ENCODE measurements around the gene MORF4L1. TPM values are rescaled to one million over a fixed set of nuclear protein-coding genes. Genes with fewer than 3 reads are reported as not detected.
"Not testable (repeated sequence)": the region's sequence is repeated elsewhere in the genome, so short reads cannot be mapped to it uniquely, and the experiment has no call there.

MORF4L1 gene
- total RNA-seq, 4 donors from 2014 or later, result 256 to 333 (median 316) TPM

DNA sequence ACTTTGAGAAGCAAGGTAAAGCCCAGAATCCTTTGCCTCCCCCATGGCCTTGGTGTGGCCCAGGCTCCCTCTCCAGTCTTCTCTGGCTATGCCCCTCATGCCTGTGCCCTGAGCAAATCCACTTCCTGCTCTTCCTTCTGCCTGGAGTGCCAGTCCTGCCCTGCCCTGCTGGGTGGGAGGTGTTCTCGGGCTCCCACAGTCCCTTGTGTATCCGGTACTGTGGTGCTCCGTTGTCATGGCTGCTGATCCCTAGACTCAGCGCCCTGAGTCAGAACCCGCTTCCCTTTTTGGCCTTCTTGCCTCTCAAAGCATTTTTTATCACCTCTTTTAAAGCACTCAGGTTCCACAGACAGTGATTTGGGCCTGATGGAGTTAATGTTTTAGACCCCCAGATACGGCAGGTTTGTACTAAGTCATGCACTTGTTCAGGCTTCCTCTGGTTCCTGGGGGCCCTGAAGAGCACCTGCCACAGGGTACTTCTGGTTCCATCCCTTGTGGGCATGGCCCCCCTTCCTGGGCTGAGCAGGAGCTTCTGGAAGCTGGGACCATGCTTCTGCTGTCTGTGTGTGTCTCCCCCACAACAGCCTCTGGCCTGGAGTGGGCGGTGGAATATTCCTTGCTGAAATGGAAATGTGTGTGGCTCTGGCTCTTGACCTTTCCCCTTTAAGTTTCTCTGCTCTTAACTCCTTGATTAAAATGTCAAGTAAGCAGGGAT, 31.9 kb upstream of the MORF4L1 start:
- Histone ChIP-seq H3K4me3 (no peak overlapping the region), H3K9me3 (no peaks in the 10 kb centered on the region), H3K4me1 (peaks cover 0 to 15% (median 5%) of the 10 kb centered on the region in 4 donors), H3K27ac (peak overlapping the region in 2 of 4 donors; percentile 30 to 42), H3K36me3 (no peaks in the 10 kb centered on the region), H3K27me3 (no peaks in the 10 kb centered on the region)
- WGBS, 2 donors, result 44 to 52% methylated on average over 7 of the region's 7 CpGs
- TF ChIP-seq POLR2A (IDR thresholded peaks at IDR 0.05), result no peak
- TF ChIP-seq, protein P1, sequence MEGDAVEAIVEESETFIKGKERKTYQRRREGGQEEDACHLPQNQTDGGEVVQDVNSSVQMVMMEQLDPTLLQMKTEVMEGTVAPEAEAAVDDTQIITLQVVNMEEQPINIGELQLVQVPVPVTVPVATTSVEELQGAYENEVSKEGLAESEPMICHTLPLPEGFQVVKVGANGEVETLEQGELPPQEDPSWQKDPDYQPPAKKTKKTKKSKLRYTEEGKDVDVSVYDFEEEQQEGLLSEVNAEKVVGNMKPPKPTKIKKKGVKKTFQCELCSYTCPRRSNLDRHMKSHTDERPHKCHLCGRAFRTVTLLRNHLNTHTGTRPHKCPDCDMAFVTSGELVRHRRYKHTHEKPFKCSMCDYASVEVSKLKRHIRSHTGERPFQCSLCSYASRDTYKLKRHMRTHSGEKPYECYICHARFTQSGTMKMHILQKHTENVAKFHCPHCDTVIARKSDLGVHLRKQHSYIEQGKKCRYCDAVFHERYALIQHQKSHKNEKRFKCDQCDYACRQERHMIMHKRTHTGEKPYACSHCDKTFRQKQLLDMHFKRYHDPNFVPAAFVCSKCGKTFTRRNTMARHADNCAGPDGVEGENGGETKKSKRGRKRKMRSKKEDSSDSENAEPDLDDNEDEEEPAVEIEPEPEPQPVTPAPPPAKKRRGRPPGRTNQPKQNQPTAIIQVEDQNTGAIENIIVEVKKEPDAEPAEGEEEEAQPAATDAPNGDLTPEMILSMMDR (IDR thresholded peaks at IDR 0.05), result no peak
- no peak for DNase-seq (ENCODE audit: low spot score in 2 of 2)

DNA sequence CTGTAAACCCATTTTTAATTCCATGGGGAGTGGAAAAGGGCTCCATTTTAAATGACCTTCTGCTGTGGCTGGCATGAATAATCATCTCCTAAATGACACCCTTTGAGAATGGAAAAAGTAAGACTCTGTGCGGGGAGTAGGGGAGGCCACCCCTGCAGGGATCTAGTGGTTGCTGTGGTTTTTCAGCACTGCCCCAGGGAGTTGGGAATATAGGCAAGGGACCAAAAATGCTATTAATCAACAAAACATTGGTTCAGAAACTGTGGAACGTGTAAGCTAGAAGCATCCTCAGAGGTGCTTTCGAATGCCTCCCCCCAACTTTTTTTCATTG, 31.3 kb upstream of the MORF4L1 start:
- no peak for DNase-seq (ENCODE audit: low spot score in 2 of 2)
- TF ChIP-seq POLR2A (IDR thresholded peaks at IDR 0.05) (no peak), EP300 (IDR thresholded peaks at IDR 0.05) (no peak)
- TF ChIP-seq, protein P1 (IDR thresholded peaks at IDR 0.05), result no peak
- H3K36me3 ChIP-seq, result no peaks in the 10 kb centered on the region
- H3K27ac ChIP-seq, result peak overlapping the region in 2 of 4 donors; percentile 30 to 42
- no peak overlapping the region for H3K4me3 ChIP-seq
- peaks cover 0 to 15% (median 5%) of the 10 kb centered on the region in 4 donors for H3K4me1 ChIP-seq
- 40 to 44% methylated on average over 3 of the region's 3 CpGs for WGBS, 2 donors
- H3K27me3 ChIP-seq, result no peaks in the 10 kb centered on the region
- no peaks in the 10 kb centered on the region for H3K9me3 ChIP-seq

DNA sequence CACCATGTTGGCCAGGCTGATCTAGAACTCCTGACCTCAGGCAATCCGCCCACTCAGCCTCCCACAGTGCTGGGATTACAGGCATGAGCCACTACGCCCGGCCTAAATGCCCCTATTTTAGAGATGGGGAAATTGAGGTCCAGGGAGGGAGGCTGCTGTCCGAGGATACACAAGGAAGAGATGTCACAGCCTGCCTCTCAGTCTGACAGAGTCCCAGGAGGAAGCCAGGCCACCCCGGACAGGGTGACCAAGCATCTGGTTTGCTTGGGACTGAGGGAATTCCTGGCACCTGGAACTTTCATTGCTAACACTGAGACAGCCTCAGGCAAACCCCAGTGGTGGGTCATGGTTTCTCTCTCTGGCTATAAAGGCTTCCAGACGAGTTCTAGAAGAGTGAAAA, 30.8 kb upstream of the MORF4L1 start:
- Histone ChIP-seq H3K36me3 (no peaks in the 10 kb centered on the region), H3K27me3 (no peaks in the 10 kb centered on the region), H3K27ac (peak overlapping the region in 2 of 4 donors; percentile 6 to 50), H3K9me3 (no peaks in the 10 kb centered on the region), H3K4me3 (no peak overlapping the region), H3K4me1 (peaks cover 0 to 15% (median 5%) of the 10 kb centered on the region in 4 donors)
- no peak for DNase-seq (ENCODE audit: low spot score in 2 of 2)
- TF ChIP-seq, protein P1 (IDR thresholded peaks at IDR 0.05), result no peak
- TF ChIP-seq POLR2A (IDR thresholded peaks at IDR 0.05), result no peak
- no peak for TF ChIP-seq EP300 (IDR thresholded peaks at IDR 0.05)
- WGBS, 2 donors, result 77 to 78% methylated on average over 6 of the region's 6 CpGs

DNA sequence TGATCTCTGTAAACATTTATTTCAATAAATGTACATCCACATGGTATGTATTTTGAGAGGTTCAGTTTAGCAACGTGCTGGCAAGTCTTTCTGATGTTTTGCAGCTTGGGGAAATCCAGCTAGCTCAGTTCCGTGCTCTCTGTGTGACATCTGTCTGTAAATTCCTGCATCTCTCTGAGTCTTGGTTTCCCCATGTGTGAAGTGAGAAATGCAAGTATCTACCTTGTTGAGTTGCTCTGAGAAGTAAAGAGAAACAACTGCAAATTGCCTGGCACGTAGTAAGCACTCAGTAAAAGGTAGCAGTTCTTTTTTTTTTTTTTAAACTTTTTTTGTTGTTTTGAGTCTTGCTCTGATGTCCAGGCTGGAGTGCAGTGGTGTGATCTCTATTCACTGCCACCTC, 30.2 kb upstream of the MORF4L1 start:
- Histone ChIP-seq H3K4me1 (peaks cover 0 to 15% (median 5%) of the 10 kb centered on the region in 4 donors), H3K9me3 (no peaks in the 10 kb centered on the region), H3K36me3 (no peaks in the 10 kb centered on the region), H3K27ac (peak overlapping the region in 2 of 4 donors; percentile 6 to 50), H3K27me3 (no peaks in the 10 kb centered on the region), H3K4me3 (no peak overlapping the region)
- DNase-seq (ENCODE audit: low spot score in 2 of 2), result no peak
- WGBS, 2 donors, result 77 to 86% methylated on average over 3 of the region's 3 CpGs
- TF ChIP-seq EP300 (IDR thresholded peaks at IDR 0.05), result no peak
- TF ChIP-seq, protein P1 (IDR thresholded peaks at IDR 0.05), result no peak
- no peak for TF ChIP-seq POLR2A (IDR thresholded peaks at IDR 0.05)

DNA sequence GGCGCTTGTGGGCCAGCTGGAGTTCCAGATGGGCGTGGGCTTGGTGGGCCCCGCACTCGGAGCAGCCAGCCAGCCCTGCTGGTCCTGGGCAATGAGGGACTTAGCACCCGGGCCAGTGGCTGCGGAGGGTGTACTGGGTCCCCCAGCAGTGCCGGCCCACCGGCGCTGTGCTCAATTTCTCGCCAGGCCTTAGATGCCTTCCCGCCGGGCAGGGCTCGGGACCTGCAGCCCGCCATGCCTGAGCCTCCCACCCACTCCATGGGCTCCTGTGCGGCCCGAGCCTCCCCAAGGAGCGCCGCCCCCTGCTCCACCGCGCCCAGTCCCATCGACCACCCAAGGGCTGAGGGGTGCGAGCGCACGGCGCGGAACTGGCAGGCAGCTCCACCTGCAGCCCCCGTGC, 25.8 kb upstream of the MORF4L1 start:
- H3K4me3 ChIP-seq, result not testable (repeated sequence)

DNA sequence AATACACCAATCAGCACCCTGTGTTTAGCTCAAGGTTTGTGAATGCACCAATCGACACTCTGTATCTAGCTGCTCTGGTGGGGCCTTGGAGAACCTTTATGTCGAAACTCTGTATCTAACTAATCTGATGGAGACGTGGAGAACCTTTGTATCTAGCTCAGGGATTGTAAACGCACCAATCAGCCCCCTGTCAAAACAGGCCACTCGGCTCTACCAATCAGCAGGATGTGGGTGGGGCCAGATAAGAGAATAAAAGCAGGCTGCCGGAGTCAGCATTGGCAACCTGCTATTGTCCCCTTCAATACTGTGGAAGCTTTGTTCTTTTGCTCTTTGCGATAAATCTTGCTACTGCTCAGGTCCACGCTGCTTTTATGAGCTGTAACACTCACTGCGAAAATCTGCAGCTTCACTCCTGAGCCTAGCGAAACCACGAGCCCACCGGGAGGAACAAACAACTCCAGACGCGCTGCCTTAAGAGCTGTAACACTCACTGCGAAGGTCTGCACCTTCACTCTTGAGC, 25.2 kb upstream of the MORF4L1 start:
- not testable (repeated sequence) for H3K9me3 ChIP-seq; H3K27me3 ChIP-seq; DNase-seq (ENCODE audit: low spot score in 2 of 2); H3K4me3 ChIP-seq; H3K4me1 ChIP-seq; H3K36me3 ChIP-seq; H3K27ac ChIP-seq
- WGBS, 2 donors, result 75% methylated on average over 15 of the region's 15 CpGs

More for the DNA sequence above, 25.8 kb upstream of the MORF4L1 start:
- not testable (repeated sequence) for H3K27ac ChIP-seq; DNase-seq (ENCODE audit: low spot score in 2 of 2); H3K27me3 ChIP-seq; H3K9me3 ChIP-seq; H3K4me1 ChIP-seq; H3K36me3 ChIP-seq
- WGBS, 2 donors, result 98% methylated on average over 10 of the region's 27 CpGs; no CpG with 5 or more reads in 1 of the 2 donors

All from tibial nerve (tissue), 4 donors.